SU-DHL-6 (cell line): ENCODE data around the gene ZNF710.
"Not testable (repeated sequence)": the region's sequence is repeated elsewhere in the genome, so short reads cannot be mapped to it uniquely, and the experiment has no call there.

Source experiments
- H2AFZ ChIP-seq: fragments of 200-600 bp; sonication (generic); 2 replicates; pipeline ENCODE4 v1.6.1; 2014; ENCODE audit warnings: low read depth, mild to moderate bottlenecking, moderate library complexity, mixed read lengths, antibody characterized with exemption, low read length; ENCODE audit not compliant: severe bottlenecking
- H3F3A ChIP-seq: fragments of 200-600 bp; shearing (Covaris generic); 2 replicates; pipeline ENCODE4 v1.6.0; 2016; ENCODE audit warnings: antibody characterized with exemption, mild to moderate bottlenecking; ENCODE audit not compliant: insufficient read depth
- H3K27ac ChIP-seq: fragments of 200-600 bp; sonication (generic); 2 replicates; pipeline ENCODE4 v1.5.1; 2016; ENCODE audit warnings: low read depth, mild to moderate bottlenecking, low read length, moderate library complexity, mixed read lengths
- H3K27me3 ChIP-seq: fragments of 200-600 bp; sonication (generic), shearing (Covaris generic); 2 replicates; pipeline ENCODE4 v1.6.0; 2014; ENCODE audit warnings: mild to moderate bottlenecking, low read length
- H3K36me3 ChIP-seq: fragments of 200-600 bp; sonication (generic); 2 replicates; pipeline ENCODE4 v1.6.1; 2014; ENCODE audit warnings: mild to moderate bottlenecking, low read length, mixed read lengths
- H3K4me2 ChIP-seq: fragments of 300-600, 200-600 bp; shearing (Covaris generic), sonication (generic); 2 replicates; pipeline ENCODE4 v1.6.0; 2014; ENCODE audit warnings: low read length, low read depth, mild to moderate bottlenecking; ENCODE audit not compliant: poor library complexity, severe bottlenecking
- H3K4me3 ChIP-seq: fragments of 200-600 bp; sonication (generic); 2 replicates; pipeline ENCODE4 v1.5.1; 2014; ENCODE audit warnings: antibody characterized with exemption, low read length, mild to moderate bottlenecking, mixed read lengths; ENCODE audit not compliant: insufficient read depth, poor library complexity, severe bottlenecking
- H3K79me2 ChIP-seq: fragments of 200-600 bp; sonication (generic); 2 replicates; pipeline ENCODE4 v1.6.1; 2014; ENCODE audit warnings: mild to moderate bottlenecking, low read length, moderate library complexity; ENCODE audit not compliant: insufficient read depth
- H3K9ac ChIP-seq: fragments of 200-600 bp; sonication (generic); 2 replicates; pipeline ENCODE4 v1.7.0; 2014; ENCODE audit warnings: mild to moderate bottlenecking, low read length
- H3K9me2 ChIP-seq: fragments of 200-600 bp; sonication (generic); replicated peaks from 2 replicates; pipeline ENCODE4 v1.6.1; 2014; ENCODE audit warnings: low read length; ENCODE audit not compliant: insufficient read depth
- H3K9me3 ChIP-seq: fragments of 200-600 bp; sonication (generic); 2 replicates; pipeline ENCODE4 v1.6.1; 2014; ENCODE audit warnings: low read length, mixed read lengths; ENCODE audit not compliant: insufficient read depth
- H4K20me1 ChIP-seq: fragments of 200-600 bp; sonication (generic); 2 replicates; pipeline ENCODE4 v1.6.1; 2014; ENCODE audit warnings: low read depth, mild to moderate bottlenecking, antibody characterized with exemption, low read length, moderate library complexity, mixed read lengths
- EZH2phosphoT487 ChIP-seq: fragments of 200-600 bp; sonication (generic), shearing (Covaris generic); conservative IDR thresholded peaks from 2 replicates; pipeline ENCODE4 v1.6.1; 2018; ENCODE audit warnings: mild to moderate bottlenecking, antibody characterized with exemption, low read length, moderate library complexity, mixed read lengths
- TF ChIP-seq, protein P1 (sequence below): fragments of 200-600 bp; sonication (generic); IDR thresholded peaks from one replicate; pipeline ENCODE4 v1.5.1; 2017; ENCODE audit warnings: antibody characterized with exemption, mild to moderate bottlenecking, low read length, moderate library complexity; ENCODE audit not compliant: insufficient read depth, poor library complexity, severe bottlenecking

ZNF710 gene

DNA sequence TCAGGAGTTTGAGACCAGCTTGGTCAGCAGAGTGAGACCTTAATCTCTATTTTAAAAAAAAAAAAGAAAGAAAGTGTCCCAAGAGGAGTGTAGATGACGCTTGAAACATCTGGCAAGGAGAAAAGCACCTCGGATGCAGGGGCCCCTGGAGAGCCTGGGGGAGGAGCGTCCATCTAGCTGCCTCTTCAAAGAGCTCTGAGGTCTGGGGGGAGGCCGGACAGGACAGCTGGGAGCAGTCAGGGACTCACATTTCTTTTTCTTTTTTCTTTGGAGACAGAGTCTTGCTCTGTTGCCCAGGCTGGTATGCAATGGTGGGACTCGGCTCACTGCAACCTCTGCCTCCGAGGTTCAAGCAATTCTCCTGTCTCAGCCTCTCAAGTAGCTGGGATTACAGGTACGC, 104.4 kb downstream of the ZNF710 start:
- Histone ChIP-seq H3K27ac (no peak overlapping the region), H3K9ac (no peak overlapping the region), H2AFZ (no peak overlapping the region), H3K4me2 (no peak overlapping the region), H3K9me3 (no peaks in the 10 kb centered on the region), H3F3A (0 out of 2 replicates have a peak, but pooled peaks cover 3% of the 10 kb centered on the region), H3K27me3 (no peaks in the 10 kb centered on the region), H3K79me2 (no peaks in the 10 kb centered on the region), H3K4me3 (no peak overlapping the region), H3K36me3 (no peaks in the 10 kb centered on the region), H4K20me1 (no peaks in the 10 kb centered on the region), H3K9me2 (no peaks in the 10 kb centered on the region)
- TF ChIP-seq, protein P1, sequence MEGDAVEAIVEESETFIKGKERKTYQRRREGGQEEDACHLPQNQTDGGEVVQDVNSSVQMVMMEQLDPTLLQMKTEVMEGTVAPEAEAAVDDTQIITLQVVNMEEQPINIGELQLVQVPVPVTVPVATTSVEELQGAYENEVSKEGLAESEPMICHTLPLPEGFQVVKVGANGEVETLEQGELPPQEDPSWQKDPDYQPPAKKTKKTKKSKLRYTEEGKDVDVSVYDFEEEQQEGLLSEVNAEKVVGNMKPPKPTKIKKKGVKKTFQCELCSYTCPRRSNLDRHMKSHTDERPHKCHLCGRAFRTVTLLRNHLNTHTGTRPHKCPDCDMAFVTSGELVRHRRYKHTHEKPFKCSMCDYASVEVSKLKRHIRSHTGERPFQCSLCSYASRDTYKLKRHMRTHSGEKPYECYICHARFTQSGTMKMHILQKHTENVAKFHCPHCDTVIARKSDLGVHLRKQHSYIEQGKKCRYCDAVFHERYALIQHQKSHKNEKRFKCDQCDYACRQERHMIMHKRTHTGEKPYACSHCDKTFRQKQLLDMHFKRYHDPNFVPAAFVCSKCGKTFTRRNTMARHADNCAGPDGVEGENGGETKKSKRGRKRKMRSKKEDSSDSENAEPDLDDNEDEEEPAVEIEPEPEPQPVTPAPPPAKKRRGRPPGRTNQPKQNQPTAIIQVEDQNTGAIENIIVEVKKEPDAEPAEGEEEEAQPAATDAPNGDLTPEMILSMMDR: no peak
- no peak for TF ChIP-seq EZH2phosphoT487

DNA sequence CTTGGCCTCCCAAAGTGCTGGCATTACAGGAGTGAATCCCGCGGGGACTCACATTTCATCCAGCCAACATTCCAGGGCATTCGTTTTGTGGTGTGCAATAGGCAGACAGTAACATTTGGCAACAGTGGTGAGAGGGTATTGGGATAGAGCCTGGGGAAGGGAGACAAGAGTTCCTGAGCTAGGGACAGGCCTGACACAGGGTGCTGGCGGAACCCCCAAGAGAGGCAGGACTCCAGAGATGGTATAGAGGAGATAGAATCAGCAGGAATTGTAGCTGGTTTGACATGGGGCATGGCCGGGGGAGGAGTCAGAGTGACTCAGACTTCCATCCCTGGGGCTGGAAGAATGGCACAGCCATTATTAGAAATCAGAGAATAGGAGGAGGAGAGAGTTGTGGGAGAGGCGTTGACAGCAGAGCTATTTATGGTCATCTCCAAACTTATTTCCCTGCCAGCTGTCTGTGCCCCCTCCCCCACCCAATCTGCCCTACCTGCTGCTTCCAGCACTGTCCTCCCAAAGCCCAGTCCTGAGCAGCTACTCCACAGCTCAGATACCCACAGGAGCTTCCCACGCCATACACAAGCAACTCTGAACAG, 105.5 kb downstream of the ZNF710 start:
- H3K27me3 ChIP-seq: no peaks in the 10 kb centered on the region
- no peak overlapping the region for H3K4me3 ChIP-seq
- H4K20me1 ChIP-seq: no peaks in the 10 kb centered on the region
- H3K9me3 ChIP-seq: no peaks in the 10 kb centered on the region
- H2AFZ ChIP-seq: no peak overlapping the region
- no peak for TF ChIP-seq EZH2phosphoT487
- TF ChIP-seq, protein P1: no peak
- H3K4me2 ChIP-seq: no peak overlapping the region
- no peak overlapping the region for H3K27ac ChIP-seq
- H3K9ac ChIP-seq: no peak overlapping the region
- H3K36me3 ChIP-seq: no peaks in the 10 kb centered on the region
- no peaks in the 10 kb centered on the region for H3K79me2 ChIP-seq
- H3F3A ChIP-seq: no peaks in the 10 kb centered on the region
- H3K9me2 ChIP-seq: no peaks in the 10 kb centered on the region

DNA sequence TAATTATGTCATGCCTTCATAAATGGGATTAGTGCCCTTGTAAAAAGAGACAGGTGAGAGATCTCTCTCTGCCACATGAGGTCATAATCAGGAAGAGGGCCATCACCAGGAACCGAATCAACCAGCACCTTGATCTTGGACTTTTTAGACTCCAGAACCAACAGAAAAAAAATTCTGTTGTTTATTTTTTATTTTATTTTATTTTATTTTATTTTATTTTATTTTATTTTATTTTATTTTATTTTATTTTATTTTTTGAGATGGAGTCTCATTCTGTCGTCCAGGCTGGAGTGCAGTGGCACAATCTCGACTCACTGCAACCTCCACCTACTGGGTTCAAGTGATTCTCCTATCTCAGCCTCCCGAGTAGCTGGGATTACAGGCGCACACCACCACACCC, 106.9 kb downstream of the ZNF710 start:
- H2AFZ ChIP-seq, H3K79me2 ChIP-seq, H3K9me3 ChIP-seq, H3K4me3 ChIP-seq, H4K20me1 ChIP-seq, H3K27ac ChIP-seq, H3K9ac ChIP-seq, H3K27me3 ChIP-seq, H3K9me2 ChIP-seq, H3K4me2 ChIP-seq, H3K36me3 ChIP-seq, H3F3A ChIP-seq: not testable (repeated sequence)

DNA sequence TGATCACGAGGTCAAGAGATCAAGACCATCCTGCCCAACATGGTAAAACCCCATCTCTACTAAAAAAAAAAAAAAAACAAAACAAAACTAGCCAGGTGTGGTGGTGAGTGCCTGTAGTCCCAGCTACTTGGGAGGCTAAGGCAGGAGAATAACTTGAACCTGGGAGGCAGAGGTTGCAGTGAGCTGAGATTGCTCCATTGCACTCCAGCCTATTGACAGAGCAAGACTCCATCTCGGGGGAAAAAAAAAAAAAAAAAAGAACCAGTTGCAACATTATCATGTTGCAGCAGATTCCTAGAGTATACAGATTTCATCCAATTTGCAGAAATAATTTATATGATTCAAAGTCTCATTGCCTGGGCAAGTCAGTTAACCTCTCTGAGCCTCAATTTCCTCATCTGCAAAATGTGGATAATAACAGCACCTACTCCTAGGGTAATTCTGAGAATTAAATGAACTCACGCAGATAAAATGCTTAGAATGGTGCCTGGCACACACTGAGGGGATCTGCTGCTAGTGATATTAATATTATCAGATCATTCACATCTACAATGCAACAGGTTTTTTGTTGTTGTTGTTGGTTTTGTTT, 108.1 kb downstream of the ZNF710 start:
- H3K36me3 ChIP-seq, H3K4me2 ChIP-seq, H3K27me3 ChIP-seq, H3K9ac ChIP-seq, H3K4me3 ChIP-seq, H3K9me3 ChIP-seq, H3K27ac ChIP-seq, H2AFZ ChIP-seq, H3K9me2 ChIP-seq, H3K79me2 ChIP-seq, H4K20me1 ChIP-seq, H3F3A ChIP-seq: not testable (repeated sequence)
